Measurements from ENCODE around the gene C1QTNF3.

GRCh38 chr5:34016222-34016621 lies 26.8 kb downstream of the C1QTNF3 start:
- TF ChIP-seq CTCF (IDR thresholded peaks at IDR 0.05; ENCODE audit: extremely low read depth in 1 of 2, insufficient read depth in 1 of 2, low read depth in 1 of 2, low read length in 2 of 2) = no peak
- TF ChIP-seq EZH2 (IDR thresholded peaks at IDR 0.05; ENCODE audit: borderline replicate concordance, low read depth, low read length, severe bottlenecking) = no peak
